Measurements from ENCODE around the gene MPO. TPM values are rescaled to one million over a fixed set of nuclear protein-coding genes. Genes with fewer than 3 reads are reported as not detected.

Gene MPO
- total RNA-seq, 1 donor from 2014 or later, result not detected

GRCh38 chr17:58308173-58308984 lies 27.6 kb upstream of the MPO start:
- Mint-ChIP-seq H3K9me3 (ENCODE audit: low read depth) (no peaks in the 10 kb centered on the region), H3K27me3 (no peaks in the 10 kb centered on the region), H3K4me3 (ENCODE audit: low read depth) (no peak overlapping the region), H3K4me1 (ENCODE audit: low read depth) (no peaks in the 10 kb centered on the region), H3K27ac (no peak overlapping the region), H3K36me3 (ENCODE audit: insufficient read depth) (no peaks in the 10 kb centered on the region)
- DNase-seq (ENCODE audit: low spot score, unreplicated experiment), result peak; percentile 37
- TF ChIP-seq, protein P1, sequence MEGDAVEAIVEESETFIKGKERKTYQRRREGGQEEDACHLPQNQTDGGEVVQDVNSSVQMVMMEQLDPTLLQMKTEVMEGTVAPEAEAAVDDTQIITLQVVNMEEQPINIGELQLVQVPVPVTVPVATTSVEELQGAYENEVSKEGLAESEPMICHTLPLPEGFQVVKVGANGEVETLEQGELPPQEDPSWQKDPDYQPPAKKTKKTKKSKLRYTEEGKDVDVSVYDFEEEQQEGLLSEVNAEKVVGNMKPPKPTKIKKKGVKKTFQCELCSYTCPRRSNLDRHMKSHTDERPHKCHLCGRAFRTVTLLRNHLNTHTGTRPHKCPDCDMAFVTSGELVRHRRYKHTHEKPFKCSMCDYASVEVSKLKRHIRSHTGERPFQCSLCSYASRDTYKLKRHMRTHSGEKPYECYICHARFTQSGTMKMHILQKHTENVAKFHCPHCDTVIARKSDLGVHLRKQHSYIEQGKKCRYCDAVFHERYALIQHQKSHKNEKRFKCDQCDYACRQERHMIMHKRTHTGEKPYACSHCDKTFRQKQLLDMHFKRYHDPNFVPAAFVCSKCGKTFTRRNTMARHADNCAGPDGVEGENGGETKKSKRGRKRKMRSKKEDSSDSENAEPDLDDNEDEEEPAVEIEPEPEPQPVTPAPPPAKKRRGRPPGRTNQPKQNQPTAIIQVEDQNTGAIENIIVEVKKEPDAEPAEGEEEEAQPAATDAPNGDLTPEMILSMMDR (IDR thresholded peaks at IDR 0.05; ENCODE audit: unreplicated experiment), result peak; percentile 56

DNA sequence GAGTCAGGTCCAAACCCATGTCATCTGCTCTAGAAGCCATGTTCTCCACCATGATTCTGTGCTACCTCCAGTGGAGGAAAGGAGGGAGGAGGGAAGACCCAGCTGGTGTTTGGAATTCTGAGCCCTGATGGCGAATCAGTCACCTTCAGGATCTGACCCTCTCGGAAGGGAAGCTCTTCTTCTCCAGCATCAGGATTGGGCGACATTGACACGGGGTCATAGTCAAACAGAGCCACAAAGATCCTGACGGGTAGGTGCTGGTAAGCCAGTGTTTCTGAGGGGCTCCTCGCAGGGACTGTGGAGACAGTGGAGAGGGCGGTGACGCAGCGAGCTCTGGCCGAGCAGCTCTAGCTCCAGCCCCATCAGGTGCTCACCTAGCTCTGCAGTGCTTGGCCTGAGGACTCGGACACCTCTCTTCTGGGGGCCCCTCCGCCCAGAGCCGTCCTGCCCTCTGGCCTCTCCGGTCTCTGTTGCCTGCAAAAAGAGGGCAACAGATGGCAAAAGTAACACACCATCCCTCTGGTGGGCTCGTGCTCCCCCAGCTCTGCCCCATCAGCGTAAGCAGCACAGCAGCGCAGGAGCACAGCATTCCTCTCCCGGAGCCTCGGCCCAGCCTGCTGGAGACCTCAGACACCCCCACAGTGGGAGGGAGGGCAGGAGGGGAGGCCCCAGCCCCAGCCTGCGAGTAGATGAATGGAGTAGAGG lies 26.9 kb upstream of the MPO start:
- H3K9me3 Mint-ChIP-seq (ENCODE audit: low read depth), result no peaks in the 10 kb centered on the region
- peak; percentile 8 for DNase-seq (ENCODE audit: low spot score, unreplicated experiment)
- H3K27me3 Mint-ChIP-seq, result no peaks in the 10 kb centered on the region
- no peaks in the 10 kb centered on the region for H3K36me3 Mint-ChIP-seq (ENCODE audit: insufficient read depth)
- TF ChIP-seq, protein P1 (IDR thresholded peaks at IDR 0.05; ENCODE audit: unreplicated experiment), result no peak
- no peak overlapping the region for H3K27ac Mint-ChIP-seq
- no peaks in the 10 kb centered on the region for H3K4me1 Mint-ChIP-seq (ENCODE audit: low read depth)
- no peak overlapping the region for H3K4me3 Mint-ChIP-seq (ENCODE audit: low read depth)

GRCh38 chr17:58306131-58306951 lies 25.6 kb upstream of the MPO start:
- TF ChIP-seq, protein P1 (IDR thresholded peaks at IDR 0.05; ENCODE audit: unreplicated experiment), result no peak
- Mint-ChIP-seq H3K9me3 (ENCODE audit: low read depth) (no peaks in the 10 kb centered on the region), H3K36me3 (ENCODE audit: insufficient read depth) (no peaks in the 10 kb centered on the region), H3K4me3 (ENCODE audit: low read depth) (no peak overlapping the region), H3K27me3 (no peaks in the 10 kb centered on the region), H3K4me1 (ENCODE audit: low read depth) (no peaks in the 10 kb centered on the region), H3K27ac (peak overlapping the region; percentile 5)
- DNase-seq (ENCODE audit: low spot score, unreplicated experiment), result peak; percentile 5

DNA sequence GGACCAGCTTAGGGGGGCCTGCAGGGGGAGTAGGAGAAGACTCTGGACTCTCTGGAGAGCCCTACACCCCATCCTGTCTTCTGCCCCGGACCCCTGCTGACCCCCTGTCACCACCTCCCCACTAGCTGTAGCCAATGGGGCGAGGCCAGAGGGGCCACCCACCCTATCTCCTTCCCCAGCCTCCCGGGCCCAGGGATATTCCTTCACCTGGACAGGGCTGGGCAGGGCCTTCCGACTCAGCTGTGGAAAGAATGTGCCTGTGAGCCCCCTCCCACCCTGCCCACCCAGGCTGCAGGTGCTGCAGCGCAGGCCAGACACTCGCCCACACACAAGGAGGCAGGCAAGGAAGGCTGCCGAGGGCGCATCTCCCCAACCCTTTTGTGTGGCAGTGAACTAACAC lies 24.9 kb upstream of the MPO start:
- Mint-ChIP-seq H3K27ac (no peak overlapping the region), H3K36me3 (ENCODE audit: insufficient read depth) (no peaks in the 10 kb centered on the region), H3K4me1 (ENCODE audit: low read depth) (no peaks in the 10 kb centered on the region), H3K4me3 (ENCODE audit: low read depth) (no peak overlapping the region), H3K9me3 (ENCODE audit: low read depth) (no peaks in the 10 kb centered on the region), H3K27me3 (no peaks in the 10 kb centered on the region)
- DNase-seq (ENCODE audit: low spot score, unreplicated experiment), result no peak
- TF ChIP-seq, protein P1 (IDR thresholded peaks at IDR 0.05; ENCODE audit: unreplicated experiment), result no peak
